Measurements from ENCODE around the gene UBE2G1.
"Not testable (repeated sequence)": the region's sequence is repeated elsewhere in the genome, so short reads cannot be mapped to it uniquely, and the experiment has no call there.

UBE2G1 gene

GRCh38 chr17:4375039-4375748 lies 8.7 kb upstream of the UBE2G1 start:
- TF ChIP-seq CTCF (IDR thresholded peaks at IDR 0.05; ENCODE audit: extremely low read depth, insufficient read depth, missing control alignments), result no peak
- DNase-seq (ENCODE audit: low spot score), result peak; percentile 66
- in situ Hi-C loops (cut with MboI; ENCODE audit: low pct_unique_long_range_greater_than_20kb, low sequenced_read_pairs, unreplicated experiment), result no loop called here

- TF ChIP-seq CTCF (IDR thresholded peaks at IDR 0.05; ENCODE audit: extremely low read depth, insufficient read depth, missing control alignments), result no peak
- in situ Hi-C loops (cut with MboI; ENCODE audit: low pct_unique_long_range_greater_than_20kb, low sequenced_read_pairs, unreplicated experiment), result no loop called here
- no peak for DNase-seq (ENCODE audit: low spot score)
Observed at GRCh38 chr17:4369557-4370230, 3.2 kb upstream of the UBE2G1 start.

- no peak for DNase-seq (ENCODE audit: low spot score)
- in situ Hi-C loops (cut with MboI; ENCODE audit: low pct_unique_long_range_greater_than_20kb, low sequenced_read_pairs, unreplicated experiment), result no loop called here
- peak; percentile 12 for TF ChIP-seq CTCF (IDR thresholded peaks at IDR 0.05; ENCODE audit: extremely low read depth, insufficient read depth, missing control alignments)
Observed at GRCh38 chr17:4368341-4368740, 1.9 kb upstream of the UBE2G1 start.

GRCh38 chr17:4367177-4367576 lies 702 bp upstream of the UBE2G1 start:
- in situ Hi-C loops (cut with MboI; ENCODE audit: low pct_unique_long_range_greater_than_20kb, low sequenced_read_pairs, unreplicated experiment); DNase-seq (ENCODE audit: low spot score): not testable (repeated sequence)

GRCh38 chr17:4365628-4366326 lies 698 bp downstream of the UBE2G1 start:
- no peak for TF ChIP-seq CTCF (IDR thresholded peaks at IDR 0.05; ENCODE audit: extremely low read depth, insufficient read depth, missing control alignments)
- DNase-seq (ENCODE audit: low spot score), result peak; percentile 14
- in situ Hi-C loops (cut with MboI; ENCODE audit: low pct_unique_long_range_greater_than_20kb, low sequenced_read_pairs, unreplicated experiment), result no loop called here

- DNase-seq (ENCODE audit: low spot score), result peak; percentile 94
- TF ChIP-seq CTCF (IDR thresholded peaks at IDR 0.05; ENCODE audit: extremely low read depth, insufficient read depth, missing control alignments), result no peak
- in situ Hi-C loops (cut with MboI; ENCODE audit: low pct_unique_long_range_greater_than_20kb, low sequenced_read_pairs, unreplicated experiment), result no loop called here
Observed at GRCh38 chr17:4365103-4365627, 1.3 kb downstream of the UBE2G1 start.

Data from GM13977 (cell line).